BJ (cell line): ENCODE data around the gene PLEKHM1. TPM values are rescaled to one million over a fixed set of nuclear protein-coding genes. Genes with fewer than 3 reads are reported as not detected.
"Not testable (repeated sequence)": the region's sequence is repeated elsewhere in the genome, so short reads cannot be mapped to it uniquely, and the experiment has no call there.

ENCODE experiments used
- CTCF ChIA-PET: fragments of 350-600 bp; formaldehyde crosslinking; extraction: SDS; loops from one replicate; lab custom pipeline; 2021; ENCODE audit warnings: antibody characterized with exemption, inconsistent platforms; lab: Yijun Ruan, JAX
- POLR2A ChIA-PET: fragments of 300-600 bp; sonication (Branson Sonifier 250); formaldehyde crosslinking; extraction: SDS; loops from one replicate; lab custom pipeline; 2021; ENCODE audit warnings: antibody characterized with exemption; lab: Charles Lee
- DNase-seq: peaks from one replicate; pipeline ENCODE4 v3.0.0-alpha.2; 2011; ENCODE audit warnings: low read depth
- H3K27me3 ChIP-seq: 2 replicates; pipeline ENCODE4 v1.6.0; 2011; ENCODE audit warnings: low read length; ENCODE audit not compliant: control insufficient read depth, insufficient read depth
- H3K36me3 ChIP-seq: 2 replicates; pipeline ENCODE4 v1.5.1; 2011; ENCODE audit warnings: low read length; ENCODE audit not compliant: control insufficient read depth, insufficient read depth
- H3K4me3 ChIP-seq: 2 replicates; pipeline ENCODE4 v1.5.1; 2011; ENCODE audit warnings: low read depth, mild to moderate bottlenecking, control low read depth, low read length
- CTCF ChIP-seq: IDR thresholded peaks from 2 replicates; pipeline ENCODE4 v1.5.1; 2011; ENCODE audit warnings: low read depth, mild to moderate bottlenecking, control low read depth, inconsistent platforms, low read length, moderate library complexity; ENCODE audit not compliant: insufficient read depth
- polyA plus RNA-seq: library from polyadenylated mRNA; depleted of rRNA; stranded (reverse); fragments of >200 nt; gene quantifications from 2 replicates; pipeline ENCODE4 v1.2.3, GENCODE V29; 2011

PLEKHM1 gene
- polyA plus RNA-seq, 1 experiment: 28.7 TPM

- H3K36me3 ChIP-seq, H3K27me3 ChIP-seq, CTCF ChIA-PET, H3K4me3 ChIP-seq, DNase-seq, POLR2A ChIA-PET: not testable (repeated sequence)
Measured at GRCh38 chr17:45452329-45453224, 37.9 kb downstream of the PLEKHM1 start.

- H3K27me3 ChIP-seq, DNase-seq, H3K4me3 ChIP-seq, CTCF ChIA-PET, POLR2A ChIA-PET, H3K36me3 ChIP-seq: not testable (repeated sequence)
Measured at GRCh38 chr17:45451660-45452059, 38.9 kb downstream of the PLEKHM1 start.

- ChIA-PET POLR2A (no interaction called here), CTCF (no interaction called here)
- no peak overlapping the region for H3K4me3 ChIP-seq
- TF ChIP-seq CTCF: no peak
- peaks cover 2% of the 10 kb centered on the region for H3K36me3 ChIP-seq
- no peaks in the 10 kb centered on the region for H3K27me3 ChIP-seq
- no peak for DNase-seq
Measured at GRCh38 chr17:45451131-45451530, 39.4 kb downstream of the PLEKHM1 start.

- H3K27me3 ChIP-seq, CTCF ChIA-PET, H3K36me3 ChIP-seq, DNase-seq, H3K4me3 ChIP-seq, POLR2A ChIA-PET: not testable (repeated sequence)
Measured at GRCh38 chr17:45449708-45450329, 40.7 kb downstream of the PLEKHM1 start.

- DNase-seq, H3K4me3 ChIP-seq, H3K36me3 ChIP-seq, CTCF ChIA-PET, H3K27me3 ChIP-seq, POLR2A ChIA-PET: not testable (repeated sequence)
Measured at GRCh38 chr17:45449260-45449659, 41.3 kb downstream of the PLEKHM1 start.

GRCh38 chr17:45448483-45448882 is 42.0 kb downstream of the PLEKHM1 start:
- CTCF ChIA-PET, POLR2A ChIA-PET, H3K36me3 ChIP-seq, DNase-seq, H3K27me3 ChIP-seq, H3K4me3 ChIP-seq: not testable (repeated sequence)

GRCh38 chr17:45448066-45448465 is 42.5 kb downstream of the PLEKHM1 start:
- CTCF ChIA-PET: not testable (repeated sequence)

GRCh38 chr17:45447650-45448049 is 42.9 kb downstream of the PLEKHM1 start:
- DNase-seq, H3K4me3 ChIP-seq, CTCF ChIA-PET: not testable (repeated sequence)

More at GRCh38 chr17:45448066-45448465, 42.5 kb downstream of the PLEKHM1 start:
- DNase-seq, POLR2A ChIA-PET, H3K36me3 ChIP-seq, H3K4me3 ChIP-seq, H3K27me3 ChIP-seq: not testable (repeated sequence)

GRCh38 chr17:45446872-45447625 is 43.5 kb downstream of the PLEKHM1 start:
- POLR2A ChIA-PET: not testable (repeated sequence)

More at GRCh38 chr17:45447650-45448049, 42.9 kb downstream of the PLEKHM1 start:
- POLR2A ChIA-PET, H3K27me3 ChIP-seq, H3K36me3 ChIP-seq: not testable (repeated sequence)

GRCh38 chr17:45445901-45446743 is 44.4 kb downstream of the PLEKHM1 start:
- H3K36me3 ChIP-seq, H3K27me3 ChIP-seq, POLR2A ChIA-PET, H3K4me3 ChIP-seq, CTCF ChIA-PET: not testable (repeated sequence)
- DNase-seq: peak; percentile 37

More at GRCh38 chr17:45446872-45447625, 43.5 kb downstream of the PLEKHM1 start:
- H3K4me3 ChIP-seq, DNase-seq, H3K36me3 ChIP-seq, H3K27me3 ChIP-seq, CTCF ChIA-PET: not testable (repeated sequence)
